Liver (tissue), 3 donors: ENCODE measurements around the gene MPC1.

Experiments used
- JUND ChIP-seq, 2 donors: IDR thresholded peaks; 2 replicates each; pipeline ENCODE4 v1.6.1; 2016; ENCODE audit warnings: antibody characterized with exemption in 2 of 2
- SP1 ChIP-seq: IDR thresholded peaks from 2 replicates; pipeline ENCODE4 v1.6.1; 2018; ENCODE audit warnings: antibody characterized with exemption, mild to moderate bottlenecking
- ZBTB33 ChIP-seq: IDR thresholded peaks from 2 replicates; pipeline ENCODE4 v1.6.1; 2016; ENCODE audit warnings: antibody characterized with exemption
- TF ChIP-seq, protein P1 (sequence below): fragments of 150-350 bp; IDR thresholded peaks from 2 replicates; pipeline ENCODE4 v1.5.1; 2017; ENCODE audit warnings: improper control_type of control experiment, low read depth, low read length; ENCODE audit not compliant: missing input control
- donor health status: healthy.
- donor health status: healthy.

DNA sequence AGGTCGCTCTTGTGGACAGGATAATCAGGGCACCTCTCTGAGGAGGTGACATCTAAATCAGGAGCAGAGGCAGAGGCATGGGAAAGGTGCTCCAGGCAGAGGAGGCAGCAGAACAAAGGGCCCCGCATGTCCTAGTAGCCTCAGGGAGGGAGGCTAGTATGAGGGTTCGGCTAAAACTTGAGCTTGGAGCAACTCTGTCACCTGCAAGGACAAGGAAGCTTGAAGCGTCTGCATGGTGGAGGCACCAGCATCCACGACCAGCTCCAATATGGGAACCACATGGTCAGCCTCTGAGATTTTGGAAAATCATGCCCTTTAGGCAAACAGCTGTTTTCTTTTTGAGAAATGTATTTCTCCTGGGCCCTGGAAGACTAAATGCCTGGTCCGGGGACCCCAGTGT, 13.0 kb upstream of the MPC1 start:
- TF ChIP-seq JUND (IDR thresholded peaks at IDR 0.05) (no peak), ZBTB33 (no peak), SP1 (no peak)
- TF ChIP-seq, protein P1, sequence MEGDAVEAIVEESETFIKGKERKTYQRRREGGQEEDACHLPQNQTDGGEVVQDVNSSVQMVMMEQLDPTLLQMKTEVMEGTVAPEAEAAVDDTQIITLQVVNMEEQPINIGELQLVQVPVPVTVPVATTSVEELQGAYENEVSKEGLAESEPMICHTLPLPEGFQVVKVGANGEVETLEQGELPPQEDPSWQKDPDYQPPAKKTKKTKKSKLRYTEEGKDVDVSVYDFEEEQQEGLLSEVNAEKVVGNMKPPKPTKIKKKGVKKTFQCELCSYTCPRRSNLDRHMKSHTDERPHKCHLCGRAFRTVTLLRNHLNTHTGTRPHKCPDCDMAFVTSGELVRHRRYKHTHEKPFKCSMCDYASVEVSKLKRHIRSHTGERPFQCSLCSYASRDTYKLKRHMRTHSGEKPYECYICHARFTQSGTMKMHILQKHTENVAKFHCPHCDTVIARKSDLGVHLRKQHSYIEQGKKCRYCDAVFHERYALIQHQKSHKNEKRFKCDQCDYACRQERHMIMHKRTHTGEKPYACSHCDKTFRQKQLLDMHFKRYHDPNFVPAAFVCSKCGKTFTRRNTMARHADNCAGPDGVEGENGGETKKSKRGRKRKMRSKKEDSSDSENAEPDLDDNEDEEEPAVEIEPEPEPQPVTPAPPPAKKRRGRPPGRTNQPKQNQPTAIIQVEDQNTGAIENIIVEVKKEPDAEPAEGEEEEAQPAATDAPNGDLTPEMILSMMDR: no peak
